ENCODE data around the gene SULT1C3. TPM values are rescaled to one million over a fixed set of nuclear protein-coding genes. Genes with fewer than 3 reads are reported as not detected.

Gene SULT1C3
- total and polyA plus RNA-seq, 2 of the 8 experiments (the other 6 are each of a cell fraction or from before 2014, with no cell fraction given), result not detected

DNA sequence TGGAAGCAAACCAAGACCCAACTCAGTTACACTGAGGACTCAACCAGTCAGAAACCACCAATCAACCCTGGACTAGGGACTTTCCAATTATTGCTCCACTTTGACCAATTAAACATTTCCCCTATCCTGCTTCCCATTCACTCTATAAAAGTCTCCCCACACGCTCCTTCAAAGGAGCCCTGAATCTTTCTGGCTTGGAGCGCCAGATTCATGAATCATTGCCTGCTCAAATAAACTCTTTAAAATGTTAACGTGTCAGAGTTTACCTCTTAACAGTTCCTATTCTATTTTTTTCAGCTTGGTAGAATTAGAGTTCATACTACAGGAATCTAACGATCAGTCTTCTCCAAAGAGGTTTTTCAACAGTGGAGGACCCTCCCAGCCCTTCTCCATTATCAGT, 28.2 kb downstream of the SULT1C3 start:
- Histone ChIP-seq H2BK5ac (ENCODE audit: low read depth, low read length) (no peak overlapping the region), H2BK20ac (ENCODE audit: low read length) (no peak overlapping the region), H3K23ac (ENCODE audit: insufficient read length) (no peak overlapping the region), H4K8ac (ENCODE audit: extremely low read depth, insufficient read depth, low read length) (no peak overlapping the region), H3K79me2 (ENCODE audit: control insufficient read depth in 1 of 2, insufficient read depth in 2 of 2, low read length in 2 of 2) (no peaks in the 10 kb centered on the region), H3K9me3 (ENCODE audit: insufficient read depth in 2 of 2, low read depth in 1 of 2, low read length in 1 of 2) (0 out of 4 replicates have a peak, but pooled peaks cover 0 to 4% of the 10 kb centered on the region in 2 experiments), H3K27me3 (replicated peaks in 1 of 4; ENCODE audit: control insufficient read depth in 3 of 4, extremely low read depth in 1 of 4, insufficient read depth in 3 of 4, low read length in 3 of 4) (no peaks in the 10 kb centered on the region), H3K4me3 (ENCODE audit: extremely low read depth in 1 of 4, insufficient read depth in 2 of 4, low read depth in 3 of 4, low read length in 4 of 4) (no peak overlapping the region), H4K5ac (ENCODE audit: insufficient read length, low read depth, low read length) (no peak overlapping the region), H4K20me1 (replicated peaks in 1 of 2; ENCODE audit: control insufficient read depth in 1 of 2, insufficient read depth in 2 of 2, low read length in 2 of 2) (no peaks in the 10 kb centered on the region), H2AK5ac (ENCODE audit: low read depth, low read length) (no peak overlapping the region), H3K23me2 (ENCODE audit: low read depth, low read length) (no peaks in the 10 kb centered on the region), H3K27ac (ENCODE audit: low read depth, low read length) (no peak overlapping the region), H2BK15ac (ENCODE audit: low read length) (no peak overlapping the region), H2BK12ac (ENCODE audit: low read depth, low read length) (no peak overlapping the region), H3K4me2 (ENCODE audit: insufficient read depth in 1 of 2, low read depth in 2 of 2, low read length in 2 of 2) (no peak overlapping the region), H2AFZ (ENCODE audit: low read length) (no peak overlapping the region), H3K4me1 (replicated peaks in 1 of 4; ENCODE audit: control insufficient read depth in 3 of 4, insufficient read depth in 4 of 4, low read length in 3 of 4) (no peaks in the 10 kb centered on the region), H4K91ac (replicated peaks; ENCODE audit: insufficient read length, low read length) (no peak overlapping the region), H3K56ac (replicated peaks; ENCODE audit: insufficient read length, low read depth, low read length) (no peak overlapping the region), H2BK120ac (replicated peaks; ENCODE audit: low read depth, low read length) (no peak overlapping the region), H3K14ac (ENCODE audit: insufficient read length) (no peak overlapping the region), H3K36me3 (ENCODE audit: control insufficient read depth in 2 of 4, insufficient read depth in 4 of 4, low read length in 3 of 4) (no peaks in the 10 kb centered on the region), H3K4ac (replicated peaks; ENCODE audit: insufficient read length, low read depth, low read length) (no peak overlapping the region), H3K18ac (ENCODE audit: extremely low read depth, low read length) (no peak overlapping the region), H3K9ac (replicated peaks in 1 of 4; ENCODE audit: extremely low read depth in 1 of 4, low read depth in 3 of 4, low read length in 3 of 4) (no peak overlapping the region), H3K79me1 (ENCODE audit: low read depth, low read length) (no peaks in the 10 kb centered on the region)
- POLR2A ChIA-PET (ENCODE audit: partially characterized antibody), result no interaction called here
- FAIRE-seq (no peak), DNase-seq (ENCODE audit: low read depth in 1 of 2, low spot score in 2 of 2) (no peak)
- CTCF ChIA-PET (ENCODE audit: partially characterized antibody), result no interaction called here
- 75% methylated on average over 4 of the region's 4 CpGs; no CpG with 5 or more reads in 1 of the 2 experiments for WGBS, 2 experiments (ENCODE audit: extremely low coverage in 1 of 2, insufficient coverage in 1 of 2, insufficient read length in 1 of 2, insufficient replicate concordance in 2 of 2, low coverage in 1 of 2, low lambda C conversion rate in 2 of 2, missing lambda C conversion rate in 1 of 2)
- TF ChIP-seq YY1 (IDR thresholded peaks at IDR 0.05; ENCODE audit: low read depth, low read length) (no peak), MAFK (IDR thresholded peaks at IDR 0.05; ENCODE audit: low read depth, low read length) (no peak), JUND (IDR thresholded peaks at IDR 0.05; ENCODE audit: low read length) (no peak), HDAC2 (IDR thresholded peaks at IDR 0.05; ENCODE audit: borderline replicate concordance in 1 of 2, low read depth in 2 of 2, low read length in 2 of 2) (no peak), TCF12 (IDR thresholded peaks at IDR 0.05; ENCODE audit: low read depth, low read length) (no peak), SRF (IDR thresholded peaks at IDR 0.05; ENCODE audit: low read depth, low read length) (no peak), NANOG (IDR thresholded peaks at IDR 0.05; ENCODE audit: insufficient read depth, low read depth, low read length, poor library complexity, severe bottlenecking) (no peak), SP1 (IDR thresholded peaks at IDR 0.05; ENCODE audit: low read depth, low read length) (no peak), POLR2AphosphoS5 (IDR thresholded peaks at IDR 0.05; ENCODE audit: low read depth, low read length) (no peak), TBP (IDR thresholded peaks at IDR 0.05; ENCODE audit: low read depth, low read length) (no peak), KDM4A (IDR thresholded peaks at IDR 0.05; ENCODE audit: low read depth, low read length, severe bottlenecking) (no peak), GTF2F1 (IDR thresholded peaks at IDR 0.05; ENCODE audit: borderline replicate concordance, low read depth, low read length) (no peak)
- TF ChIP-seq, protein P1, sequence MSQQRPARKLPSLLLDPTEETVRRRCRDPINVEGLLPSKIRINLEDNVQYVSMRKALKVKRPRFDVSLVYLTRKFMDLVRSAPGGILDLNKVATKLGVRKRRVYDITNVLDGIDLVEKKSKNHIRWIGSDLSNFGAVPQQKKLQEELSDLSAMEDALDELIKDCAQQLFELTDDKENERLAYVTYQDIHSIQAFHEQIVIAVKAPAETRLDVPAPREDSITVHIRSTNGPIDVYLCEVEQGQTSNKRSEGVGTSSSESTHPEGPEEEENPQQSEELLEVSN (IDR thresholded peaks at IDR 0.05), result no peak
- TF ChIP-seq, protein P2, sequence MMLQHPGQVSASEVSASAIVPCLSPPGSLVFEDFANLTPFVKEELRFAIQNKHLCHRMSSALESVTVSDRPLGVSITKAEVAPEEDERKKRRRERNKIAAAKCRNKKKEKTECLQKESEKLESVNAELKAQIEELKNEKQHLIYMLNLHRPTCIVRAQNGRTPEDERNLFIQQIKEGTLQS (IDR thresholded peaks at IDR 0.05; ENCODE audit: insufficient read depth, low read depth, low read length), result no peak

Measured in H1 (cell line).